ENCODE results near the gene CTNNBL1.

DNA sequence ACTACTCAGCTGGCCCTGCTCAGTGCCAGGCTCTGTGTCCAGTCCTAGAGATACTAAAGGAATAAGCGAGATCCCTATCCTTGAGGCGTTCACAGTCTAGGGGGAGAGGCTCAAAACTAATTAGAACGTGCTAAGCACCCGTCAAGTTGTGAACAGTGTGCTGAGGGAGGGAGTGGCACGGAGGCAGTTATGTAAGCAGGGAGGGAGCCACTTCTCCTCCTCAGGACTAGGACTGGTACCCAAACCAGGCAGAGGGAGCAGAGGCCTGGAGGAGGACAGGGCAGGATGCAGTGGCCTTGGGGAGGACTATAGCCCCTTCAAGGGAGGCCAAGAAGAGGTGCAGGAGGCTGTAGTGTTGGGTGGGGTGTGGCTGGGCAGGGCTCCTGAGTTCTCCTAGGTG, 169.5 kb downstream of the CTNNBL1 start:
- TF ChIP-seq, protein P1, sequence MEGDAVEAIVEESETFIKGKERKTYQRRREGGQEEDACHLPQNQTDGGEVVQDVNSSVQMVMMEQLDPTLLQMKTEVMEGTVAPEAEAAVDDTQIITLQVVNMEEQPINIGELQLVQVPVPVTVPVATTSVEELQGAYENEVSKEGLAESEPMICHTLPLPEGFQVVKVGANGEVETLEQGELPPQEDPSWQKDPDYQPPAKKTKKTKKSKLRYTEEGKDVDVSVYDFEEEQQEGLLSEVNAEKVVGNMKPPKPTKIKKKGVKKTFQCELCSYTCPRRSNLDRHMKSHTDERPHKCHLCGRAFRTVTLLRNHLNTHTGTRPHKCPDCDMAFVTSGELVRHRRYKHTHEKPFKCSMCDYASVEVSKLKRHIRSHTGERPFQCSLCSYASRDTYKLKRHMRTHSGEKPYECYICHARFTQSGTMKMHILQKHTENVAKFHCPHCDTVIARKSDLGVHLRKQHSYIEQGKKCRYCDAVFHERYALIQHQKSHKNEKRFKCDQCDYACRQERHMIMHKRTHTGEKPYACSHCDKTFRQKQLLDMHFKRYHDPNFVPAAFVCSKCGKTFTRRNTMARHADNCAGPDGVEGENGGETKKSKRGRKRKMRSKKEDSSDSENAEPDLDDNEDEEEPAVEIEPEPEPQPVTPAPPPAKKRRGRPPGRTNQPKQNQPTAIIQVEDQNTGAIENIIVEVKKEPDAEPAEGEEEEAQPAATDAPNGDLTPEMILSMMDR (IDR thresholded peaks at IDR 0.05), result no peak
- no peak for TF ChIP-seq POLR2A (IDR thresholded peaks at IDR 0.05)
